SK-N-SH (cell line): ENCODE results near the gene MED12. TPM values are rescaled to one million over a fixed set of nuclear protein-coding genes. Genes with fewer than 3 reads are reported as not detected.

ENCODE experiments used
- CTCF ChIA-PET: fragments of 300-600, 350-600 bp; formaldehyde crosslinking; extraction: SDS; loops from one replicate; lab custom pipeline; 2021; lab: Yijun Ruan, JAX
- POLR2A ChIA-PET: fragments of 350-600 bp; sonication (Branson Sonifier 250); formaldehyde crosslinking; extraction: SDS; loops from one replicate; lab custom pipeline; 2020; ENCODE audit warnings: antibody characterized with exemption, inconsistent platforms; lab: Yijun Ruan, JAX
- DNase-seq: peaks from one replicate; pipeline ENCODE4 v3.0.0; 2012
- H2AFZ ChIP-seq: fragments of 200-600 bp; sonication (generic); 2 replicates; pipeline ENCODE4 v1.8.1; 2016; ENCODE audit warnings: antibody characterized with exemption, mild to moderate bottlenecking, low read depth
- H3F3A ChIP-seq: fragments of 200-600 bp; sonication (generic); replicated peaks from 2 replicates; pipeline ENCODE3; 2016; ENCODE audit warnings: antibody characterized with exemption, mild to moderate bottlenecking; ENCODE audit not compliant: insufficient read depth
- H3K27ac ChIP-seq, 2 experiments: fragments of 200-500 bp in 1 of 2; fragments of 200-600 bp in 1 of 2; sonication (Bioruptor generic) in 1 of 2; sonication (generic), shearing (Covaris generic) in 1 of 2; 2 replicates each; pipeline versions ENCODE4 v1.5.1 to v1.6.1; 2014 to 2016; ENCODE audit warnings: low read depth in 2 of 2, inconsistent platforms in 1 of 2, low read length in 1 of 2, mild to moderate bottlenecking in 1 of 2, mixed read lengths in 1 of 2
- H3K27me3 ChIP-seq: fragments of 200-600 bp; sonication (generic), shearing (Covaris generic); 2 replicates; pipeline ENCODE4 v1.6.1; 2016; ENCODE audit warnings: mixed run types; ENCODE audit not compliant: insufficient read depth
- H3K36me3 ChIP-seq, 2 experiments: fragments of 200-500 bp in 1 of 2; fragments of 200-600 bp in 1 of 2; sonication (Bioruptor generic) in 1 of 2; sonication (generic) in 1 of 2; replicated peaks in 1 of 2; 2 replicates each; pipeline versions ENCODE3 to v1.5.1; 2014 to 2016; ENCODE audit warnings: low read length in 1 of 2, mild to moderate bottlenecking in 1 of 2; ENCODE audit not compliant: insufficient read depth in 2 of 2, control insufficient read depth in 1 of 2
- H3K4me1 ChIP-seq, 2 experiments: fragments of 200-500 bp in 1 of 2; fragments of 200-600 bp in 1 of 2; sonication (Bioruptor generic) in 1 of 2; sonication (generic), shearing (Covaris generic) in 1 of 2; 2 replicates each; pipeline versions ENCODE4 v1.5.1 to v1.6.1; 2014 to 2016; ENCODE audit warnings: low read depth in 1 of 2, low read length in 1 of 2, mixed run types in 1 of 2; ENCODE audit not compliant: insufficient read depth in 2 of 2, control insufficient read depth in 1 of 2
- H3K4me2 ChIP-seq: fragments of 200-600 bp; sonication (generic), shearing (Covaris generic); 2 replicates; pipeline ENCODE4 v1.6.1; 2017; ENCODE audit warnings: mixed run types
- H3K4me3 ChIP-seq, 2 experiments: fragments of 200-500 bp in 1 of 2; fragments of 200-600 bp in 1 of 2; sonication (Bioruptor generic) in 1 of 2; sonication (generic), shearing (Covaris generic) in 1 of 2; 2 replicates each; pipeline versions ENCODE4 v1.5.1 to v1.8.1; 2014 to 2016; ENCODE audit warnings: low read depth in 2 of 2, inconsistent platforms in 1 of 2, low read length in 1 of 2, mild to moderate bottlenecking in 1 of 2, mixed read lengths in 1 of 2, moderate library complexity in 1 of 2
- H3K79me2 ChIP-seq: fragments of 200-600 bp; sonication (generic); 2 replicates; pipeline ENCODE4 v1.8.1; 2017; ENCODE audit warnings: mild to moderate bottlenecking; ENCODE audit not compliant: insufficient read depth
- H3K9ac ChIP-seq: fragments of 200-600 bp; sonication (generic); 2 replicates; pipeline ENCODE4 v1.6.1; 2017; ENCODE audit warnings: mixed run types
- H3K9me2 ChIP-seq: fragments of 200-600 bp; sonication (generic); 2 replicates; pipeline ENCODE4 v1.6.1; 2017; ENCODE audit warnings: mixed run types
- H3K9me3 ChIP-seq: fragments of 200-600 bp; sonication (generic); 2 replicates; pipeline ENCODE4 v1.6.1; 2017; ENCODE audit warnings: mixed run types, mild to moderate bottlenecking, moderate library complexity
- H4K20me1 ChIP-seq: fragments of 200-600 bp; sonication (generic); 2 replicates; pipeline ENCODE4 v1.6.1; 2017; ENCODE audit warnings: mild to moderate bottlenecking, mixed run types; ENCODE audit not compliant: insufficient read depth
- CHD2 ChIP-seq: fragments of 150-350 bp; IDR thresholded peaks from 2 replicates; pipeline ENCODE4 v1.6.1; 2018; ENCODE audit warnings: low read length; ENCODE audit not compliant: partially characterized antibody
- CTCF ChIP-seq: fragments of 200-600 bp; sonication (generic); IDR thresholded peaks from 2 replicates; pipeline ENCODE4 v1.6.1; 2017; ENCODE audit warnings: antibody characterized with exemption, mild to moderate bottlenecking, moderate library complexity
- EZH2phosphoT487 ChIP-seq: fragments of 200-600 bp; sonication (generic); IDR thresholded peaks from 2 replicates; pipeline ENCODE4 v1.6.1; 2017; ENCODE audit warnings: low read depth, mixed run types, mild to moderate bottlenecking, antibody characterized with exemption, moderate library complexity, borderline replicate concordance
- FOXJ3 ChIP-seq: sonication (generic); formaldehyde crosslinking; IDR thresholded peaks from 2 replicates; pipeline ENCODE4 v1.5.1; 2020; ENCODE audit warnings: mild to moderate bottlenecking, missing genetic modification reagents
- FOXM1 ChIP-seq: IDR thresholded peaks from 2 replicates; pipeline ENCODE4 v1.4.0; 2012; ENCODE audit warnings: low read depth, mild to moderate bottlenecking
- GABPA ChIP-seq: IDR thresholded peaks from 2 replicates; pipeline ENCODE4 v1.4.0; 2012; ENCODE audit warnings: low read depth, mild to moderate bottlenecking
- GATA2 ChIP-seq: sonication (generic); formaldehyde crosslinking; IDR thresholded peaks from 2 replicates; pipeline ENCODE4 v1.5.0; 2020; ENCODE audit warnings: mild to moderate bottlenecking, missing genetic modification reagents
- JUND ChIP-seq: IDR thresholded peaks from 2 replicates; pipeline ENCODE4 v1.4.0; 2012
- MXI1 ChIP-seq: IDR thresholded peaks from 2 replicates; pipeline ENCODE4 v1.6.1; 2012; ENCODE audit warnings: mild to moderate bottlenecking, low read depth, low read length, improper control_type of control experiment
- NFIC ChIP-seq: IDR thresholded peaks from 2 replicates; pipeline ENCODE4 v1.4.0; 2012; ENCODE audit warnings: borderline replicate concordance
- NRF1 ChIP-seq: IDR thresholded peaks from 2 replicates; pipeline ENCODE4 v1.6.1; 2012; ENCODE audit warnings: low read depth, mild to moderate bottlenecking, low read length
- TAF1 ChIP-seq: IDR thresholded peaks from 2 replicates; pipeline ENCODE4 v1.6.1; 2012; ENCODE audit warnings: low read depth, mild to moderate bottlenecking, low read length, moderate library complexity, borderline replicate concordance
- YY1 ChIP-seq: IDR thresholded peaks from 2 replicates; pipeline ENCODE4 v1.4.0; 2012; ENCODE audit warnings: low read depth, mild to moderate bottlenecking
- WGBS: methylation state at CpG from one replicate; pipeline ENCODE4 v1.1.6; 2017; ENCODE audit warnings: low lambda C conversion rate; 5-methylcytosine and 5-hydroxymethylcytosine counted together
- polyA plus RNA-seq, 3 experiments: library from polyadenylated mRNA; depleted of rRNA; stranded (reverse); fragments of >200 nt; gene quantifications; 2 replicates each; pipeline ENCODE4 v1.2.3, GENCODE V29; 2012
- TF ChIP-seq, protein P1 (sequence below): fragments of 150-350 bp; IDR thresholded peaks from 2 replicates; pipeline ENCODE4 v1.6.1; 2016; ENCODE audit warnings: mild to moderate bottlenecking, low read depth, low read length
- TF ChIP-seq, protein P2 (sequence below): IDR thresholded peaks from 2 replicates; pipeline ENCODE4 v1.6.1; 2012; ENCODE audit warnings: mild to moderate bottlenecking, low read depth, low read length, moderate library complexity

The MED12 gene
- polyA plus RNA-seq, 1 of the 3 experiments (the other 2 are of a cell fraction): 18.5 TPM

DNA sequence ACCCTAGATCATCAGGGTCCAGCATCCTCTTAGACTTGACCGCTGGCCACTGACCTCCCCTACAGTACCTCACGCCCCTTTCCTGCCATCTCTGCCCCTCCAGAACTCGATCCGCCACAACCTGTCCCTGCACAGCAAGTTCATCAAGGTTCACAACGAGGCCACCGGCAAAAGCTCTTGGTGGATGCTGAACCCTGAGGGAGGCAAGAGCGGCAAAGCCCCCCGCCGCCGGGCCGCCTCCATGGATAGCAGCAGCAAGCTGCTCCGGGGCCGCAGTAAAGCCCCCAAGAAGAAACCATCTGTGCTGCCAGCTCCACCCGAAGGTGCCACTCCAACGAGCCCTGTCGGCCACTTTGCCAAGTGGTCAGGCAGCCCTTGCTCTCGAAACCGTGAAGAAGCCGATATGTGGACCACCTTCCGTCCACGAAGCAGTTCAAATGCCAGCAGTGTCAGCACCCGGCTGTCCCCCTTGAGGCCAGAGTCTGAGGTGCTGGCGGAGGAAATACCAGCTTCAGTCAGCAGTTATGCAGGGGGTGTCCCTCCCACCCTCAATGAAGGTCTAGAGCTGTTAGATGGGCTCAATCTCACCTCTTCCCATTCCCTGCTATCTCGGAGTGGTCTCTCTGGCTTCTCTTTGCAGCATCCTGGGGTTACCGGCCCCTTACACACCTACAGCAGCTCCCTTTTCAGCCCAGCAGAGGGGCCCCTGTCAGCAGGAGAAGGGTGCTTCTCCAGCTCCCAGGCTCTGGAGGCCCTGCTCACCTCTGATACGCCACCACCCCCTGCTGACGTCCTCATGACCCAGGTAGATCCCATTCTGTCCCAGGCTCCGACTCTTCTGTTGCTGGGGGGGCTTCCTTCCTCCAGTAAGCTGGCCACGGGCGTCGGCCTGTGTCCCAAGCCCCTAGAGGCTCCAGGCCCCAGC, 17.6 kb upstream of the MED12 start:
- Histone ChIP-seq H3K27me3 (peaks cover 5% of the 10 kb centered on the region; the same call in 1 of the 2 replicates), H3K9me2 (no peaks in the 10 kb centered on the region), H3K27ac (no peak overlapping the region), H3K36me3 (no peaks in the 10 kb centered on the region), H4K20me1 (no peaks in the 10 kb centered on the region), H3K4me1 (peaks cover 0 to 40% of the 10 kb centered on the region in 2 experiments; a peak in 1 of 4 replicates), H3K4me3 (no peak overlapping the region), H3K79me2 (no peaks in the 10 kb centered on the region), H2AFZ (no peak overlapping the region), H3F3A (no peaks in the 10 kb centered on the region), H3K4me2 (no peak overlapping the region), H3K9me3 (no peaks in the 10 kb centered on the region), H3K9ac (no peak overlapping the region)
- 33% methylated on average over 15 of the region's 31 CpGs for WGBS
- TF ChIP-seq CTCF (peak; percentile 18; the same call in 1 of the 2 replicates), NRF1 (no peak)
- no peak for DNase-seq
- CTCF ChIA-PET: interaction anchor here (1.2 to 3.7 kb wide), 6 partner anchors 9 to 79 kb away, joined by 3 to 30 read pairs (median 4); partner anchors contain the start of gene IL2RG
- POLR2A ChIA-PET: interaction anchor here (2.7 kb wide), 1 partner anchor 17 kb away, joined by 8 read pairs; the partner anchor contains the start of gene MED12

DNA sequence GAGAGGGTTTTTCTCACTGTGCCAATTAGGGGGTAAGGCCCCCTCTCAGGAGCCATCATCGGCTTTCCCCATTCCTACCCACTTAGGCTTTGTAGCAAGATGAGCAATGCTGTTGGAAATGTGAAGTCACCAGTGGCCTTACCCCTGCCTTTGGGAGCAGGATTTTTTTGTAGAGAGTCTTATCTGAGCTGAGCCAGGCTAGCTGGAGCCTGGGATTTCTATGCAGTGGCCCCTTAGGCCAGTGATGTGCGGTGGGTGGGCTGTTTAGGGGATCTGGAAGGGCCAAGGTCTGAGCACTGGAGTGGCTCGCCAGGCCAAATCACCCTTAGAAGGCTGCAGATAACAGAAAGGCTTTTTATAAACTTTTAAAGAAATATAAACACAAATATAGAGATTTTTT, 16.1 kb upstream of the MED12 start:
- Histone ChIP-seq H3K4me3 (no peak overlapping the region), H3K9me3 (no peaks in the 10 kb centered on the region), H3F3A (no peaks in the 10 kb centered on the region), H3K9ac (no peak overlapping the region), H3K27me3 (peaks cover 5% of the 10 kb centered on the region; the same call in 1 of the 2 replicates), H3K9me2 (no peaks in the 10 kb centered on the region), H3K36me3 (no peaks in the 10 kb centered on the region), H3K27ac (peak overlapping the region in 1 of 2 experiments; percentile 89; a peak in 2 of 4 replicates), H2AFZ (no peak overlapping the region), H3K4me1 (peaks cover 0 to 30% of the 10 kb centered on the region in 2 experiments; a peak in 1 of 4 replicates), H4K20me1 (no peaks in the 10 kb centered on the region), H3K4me2 (no peak overlapping the region), H3K79me2 (no peaks in the 10 kb centered on the region)
- 25% methylated on average over 3 of the region's 3 CpGs for WGBS
- ChIA-PET CTCF (interaction anchor here (1.0 to 3.7 kb wide), 6 partner anchors 9 to 78 kb away, joined by 3 to 30 read pairs (median 5); partner anchors contain the start of genes IL2RG and MED12), POLR2A (interaction anchor here (2.7 kb wide), 1 partner anchor 16 kb away, joined by 8 read pairs; the partner anchor contains the start of gene MED12)
- peak; percentile 34 for DNase-seq
- TF ChIP-seq FOXJ3 (CRISPR knock-in tag): no peak
- no peak for TF ChIP-seq FOXM1
- no peak for TF ChIP-seq GATA2 (CRISPR knock-in tag)
- TF ChIP-seq NFIC: no peak
- no peak for TF ChIP-seq TAF1
- no peak for TF ChIP-seq CHD2
- no peak for TF ChIP-seq CTCF
- TF ChIP-seq MXI1: no peak
- TF ChIP-seq GABPA: no peak
- TF ChIP-seq, protein P1, sequence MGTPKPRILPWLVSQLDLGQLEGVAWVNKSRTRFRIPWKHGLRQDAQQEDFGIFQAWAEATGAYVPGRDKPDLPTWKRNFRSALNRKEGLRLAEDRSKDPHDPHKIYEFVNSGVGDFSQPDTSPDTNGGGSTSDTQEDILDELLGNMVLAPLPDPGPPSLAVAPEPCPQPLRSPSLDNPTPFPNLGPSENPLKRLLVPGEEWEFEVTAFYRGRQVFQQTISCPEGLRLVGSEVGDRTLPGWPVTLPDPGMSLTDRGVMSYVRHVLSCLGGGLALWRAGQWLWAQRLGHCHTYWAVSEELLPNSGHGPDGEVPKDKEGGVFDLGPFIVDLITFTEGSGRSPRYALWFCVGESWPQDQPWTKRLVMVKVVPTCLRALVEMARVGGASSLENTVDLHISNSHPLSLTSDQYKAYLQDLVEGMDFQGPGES: no peak
- no peak for TF ChIP-seq JUND
- TF ChIP-seq EZH2phosphoT487: no peak
- TF ChIP-seq YY1: no peak
- TF ChIP-seq, protein P2, sequence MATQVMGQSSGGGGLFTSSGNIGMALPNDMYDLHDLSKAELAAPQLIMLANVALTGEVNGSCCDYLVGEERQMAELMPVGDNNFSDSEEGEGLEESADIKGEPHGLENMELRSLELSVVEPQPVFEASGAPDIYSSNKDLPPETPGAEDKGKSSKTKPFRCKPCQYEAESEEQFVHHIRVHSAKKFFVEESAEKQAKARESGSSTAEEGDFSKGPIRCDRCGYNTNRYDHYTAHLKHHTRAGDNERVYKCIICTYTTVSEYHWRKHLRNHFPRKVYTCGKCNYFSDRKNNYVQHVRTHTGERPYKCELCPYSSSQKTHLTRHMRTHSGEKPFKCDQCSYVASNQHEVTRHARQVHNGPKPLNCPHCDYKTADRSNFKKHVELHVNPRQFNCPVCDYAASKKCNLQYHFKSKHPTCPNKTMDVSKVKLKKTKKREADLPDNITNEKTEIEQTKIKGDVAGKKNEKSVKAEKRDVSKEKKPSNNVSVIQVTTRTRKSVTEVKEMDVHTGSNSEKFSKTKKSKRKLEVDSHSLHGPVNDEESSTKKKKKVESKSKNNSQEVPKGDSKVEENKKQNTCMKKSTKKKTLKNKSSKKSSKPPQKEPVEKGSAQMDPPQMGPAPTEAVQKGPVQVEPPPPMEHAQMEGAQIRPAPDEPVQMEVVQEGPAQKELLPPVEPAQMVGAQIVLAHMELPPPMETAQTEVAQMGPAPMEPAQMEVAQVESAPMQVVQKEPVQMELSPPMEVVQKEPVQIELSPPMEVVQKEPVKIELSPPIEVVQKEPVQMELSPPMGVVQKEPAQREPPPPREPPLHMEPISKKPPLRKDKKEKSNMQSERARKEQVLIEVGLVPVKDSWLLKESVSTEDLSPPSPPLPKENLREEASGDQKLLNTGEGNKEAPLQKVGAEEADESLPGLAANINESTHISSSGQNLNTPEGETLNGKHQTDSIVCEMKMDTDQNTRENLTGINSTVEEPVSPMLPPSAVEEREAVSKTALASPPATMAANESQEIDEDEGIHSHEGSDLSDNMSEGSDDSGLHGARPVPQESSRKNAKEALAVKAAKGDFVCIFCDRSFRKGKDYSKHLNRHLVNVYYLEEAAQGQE: no peak
